ENCODE results near the gene KY. TPM values are rescaled to one million over a fixed set of nuclear protein-coding genes. Genes with fewer than 3 reads are reported as not detected.

Gene KY
- total RNA-seq, 2 experiments from 2014 or later = not detected

DNA sequence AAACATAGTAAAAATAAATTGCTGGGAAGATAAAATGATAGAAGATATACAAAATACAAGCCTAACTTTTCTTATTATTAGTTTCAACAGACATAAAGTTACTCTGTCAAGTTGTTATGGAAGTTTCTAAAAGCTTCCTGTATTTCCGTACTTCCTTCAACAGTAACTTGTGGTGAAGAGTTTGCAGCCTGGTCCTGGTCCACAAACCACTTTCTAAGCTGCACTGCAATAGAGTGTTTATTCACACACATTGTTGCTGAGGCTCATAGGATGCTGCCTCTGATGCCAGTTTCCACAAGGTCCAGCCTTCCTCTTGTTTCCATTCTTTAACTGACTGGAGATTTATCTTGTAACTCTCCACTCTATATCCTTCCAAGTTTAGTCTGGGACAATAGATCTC lies 39.4 kb upstream of the KY start:
- Histone ChIP-seq H3K4me3 (ENCODE audit: low read length) (no peak overlapping the region), H3K4me1 (ENCODE audit: insufficient read depth, low read length) (no peaks in the 10 kb centered on the region), H3K9me3 (ENCODE audit: control insufficient read depth in 1 of 2, insufficient read depth in 1 of 2, low read length in 2 of 2) (peaks cover 0 to 7% of the 10 kb centered on the region in 2 experiments), H3K27me3 (ENCODE audit: control insufficient read depth in 1 of 2, insufficient read depth in 2 of 2, low read length in 2 of 2) (no peaks in the 10 kb centered on the region), H3K36me3 (ENCODE audit: insufficient read depth, low read length) (no peaks in the 10 kb centered on the region), H3K27ac (ENCODE audit: low read depth in 1 of 2, low read length in 2 of 2) (no peak overlapping the region)
- H3K27ac Mint-ChIP-seq = no peak overlapping the region
- H3K36me3 Mint-ChIP-seq (ENCODE audit: low read depth) = no peaks in the 10 kb centered on the region
- intact Hi-C loops (cut with DNase I, micrococcal nuclease) = no loop called here
- ATAC-seq (ENCODE audit: poor library complexity) (no peak), DNase-seq (no peak)
- peaks cover 12% of the 10 kb centered on the region for H3K27me3 Mint-ChIP-seq
- H3K9me3 Mint-ChIP-seq = no peaks in the 10 kb centered on the region
- ChIA-PET POLR2A (no interaction called here), CTCF (no interaction called here)
- TF ChIP-seq, protein P1, sequence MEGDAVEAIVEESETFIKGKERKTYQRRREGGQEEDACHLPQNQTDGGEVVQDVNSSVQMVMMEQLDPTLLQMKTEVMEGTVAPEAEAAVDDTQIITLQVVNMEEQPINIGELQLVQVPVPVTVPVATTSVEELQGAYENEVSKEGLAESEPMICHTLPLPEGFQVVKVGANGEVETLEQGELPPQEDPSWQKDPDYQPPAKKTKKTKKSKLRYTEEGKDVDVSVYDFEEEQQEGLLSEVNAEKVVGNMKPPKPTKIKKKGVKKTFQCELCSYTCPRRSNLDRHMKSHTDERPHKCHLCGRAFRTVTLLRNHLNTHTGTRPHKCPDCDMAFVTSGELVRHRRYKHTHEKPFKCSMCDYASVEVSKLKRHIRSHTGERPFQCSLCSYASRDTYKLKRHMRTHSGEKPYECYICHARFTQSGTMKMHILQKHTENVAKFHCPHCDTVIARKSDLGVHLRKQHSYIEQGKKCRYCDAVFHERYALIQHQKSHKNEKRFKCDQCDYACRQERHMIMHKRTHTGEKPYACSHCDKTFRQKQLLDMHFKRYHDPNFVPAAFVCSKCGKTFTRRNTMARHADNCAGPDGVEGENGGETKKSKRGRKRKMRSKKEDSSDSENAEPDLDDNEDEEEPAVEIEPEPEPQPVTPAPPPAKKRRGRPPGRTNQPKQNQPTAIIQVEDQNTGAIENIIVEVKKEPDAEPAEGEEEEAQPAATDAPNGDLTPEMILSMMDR (IDR thresholded peaks at IDR 0.05) = no peak
- no peak overlapping the region for H3K4me3 Mint-ChIP-seq
- H3K4me1 Mint-ChIP-seq (ENCODE audit: low read depth) = no peaks in the 10 kb centered on the region

DNA sequence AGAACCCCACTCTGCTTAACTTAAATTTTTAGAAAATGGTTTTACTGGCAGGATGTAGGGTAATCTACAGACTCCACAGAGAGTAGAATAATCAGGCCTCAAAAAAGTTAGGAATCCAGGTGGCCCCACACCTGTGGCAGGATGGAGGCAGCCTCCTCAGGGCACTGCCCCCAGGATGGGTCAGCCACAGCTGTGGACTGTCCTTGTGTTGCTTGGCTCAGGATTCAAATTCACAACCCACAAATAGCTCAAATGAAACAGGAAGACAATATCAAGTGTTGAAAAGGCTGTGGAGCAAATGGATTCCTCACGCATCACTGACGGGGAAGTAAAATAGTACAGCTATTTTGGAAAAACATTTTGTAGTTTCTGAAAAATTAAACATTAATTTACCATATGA lies 36.8 kb upstream of the KY start:
- ATAC-seq (ENCODE audit: poor library complexity) (no peak), DNase-seq (no peak)
- ChIA-PET CTCF (no interaction called here), POLR2A (no interaction called here)
- Mint-ChIP-seq H3K4me3 (no peak overlapping the region), H3K9me3 (no peaks in the 10 kb centered on the region), H3K27ac (no peak overlapping the region), H3K36me3 (ENCODE audit: low read depth) (no peaks in the 10 kb centered on the region), H3K27me3 (peaks cover 3% of the 10 kb centered on the region), H3K4me1 (ENCODE audit: low read depth) (no peaks in the 10 kb centered on the region)
- TF ChIP-seq, protein P1 (IDR thresholded peaks at IDR 0.05) = no peak
- Histone ChIP-seq H3K27me3 (ENCODE audit: control insufficient read depth in 1 of 2, insufficient read depth in 2 of 2, low read length in 2 of 2) (no peaks in the 10 kb centered on the region), H3K36me3 (ENCODE audit: insufficient read depth, low read length) (no peaks in the 10 kb centered on the region), H3K4me3 (ENCODE audit: low read length) (no peak overlapping the region), H3K27ac (ENCODE audit: low read depth in 1 of 2, low read length in 2 of 2) (no peak overlapping the region), H3K4me1 (ENCODE audit: insufficient read depth, low read length) (no peaks in the 10 kb centered on the region), H3K9me3 (ENCODE audit: control insufficient read depth in 1 of 2, insufficient read depth in 1 of 2, low read length in 2 of 2) (peaks cover 0 to 7% of the 10 kb centered on the region in 2 experiments)
- intact Hi-C loops (cut with DNase I, micrococcal nuclease) = no loop called here

DNA sequence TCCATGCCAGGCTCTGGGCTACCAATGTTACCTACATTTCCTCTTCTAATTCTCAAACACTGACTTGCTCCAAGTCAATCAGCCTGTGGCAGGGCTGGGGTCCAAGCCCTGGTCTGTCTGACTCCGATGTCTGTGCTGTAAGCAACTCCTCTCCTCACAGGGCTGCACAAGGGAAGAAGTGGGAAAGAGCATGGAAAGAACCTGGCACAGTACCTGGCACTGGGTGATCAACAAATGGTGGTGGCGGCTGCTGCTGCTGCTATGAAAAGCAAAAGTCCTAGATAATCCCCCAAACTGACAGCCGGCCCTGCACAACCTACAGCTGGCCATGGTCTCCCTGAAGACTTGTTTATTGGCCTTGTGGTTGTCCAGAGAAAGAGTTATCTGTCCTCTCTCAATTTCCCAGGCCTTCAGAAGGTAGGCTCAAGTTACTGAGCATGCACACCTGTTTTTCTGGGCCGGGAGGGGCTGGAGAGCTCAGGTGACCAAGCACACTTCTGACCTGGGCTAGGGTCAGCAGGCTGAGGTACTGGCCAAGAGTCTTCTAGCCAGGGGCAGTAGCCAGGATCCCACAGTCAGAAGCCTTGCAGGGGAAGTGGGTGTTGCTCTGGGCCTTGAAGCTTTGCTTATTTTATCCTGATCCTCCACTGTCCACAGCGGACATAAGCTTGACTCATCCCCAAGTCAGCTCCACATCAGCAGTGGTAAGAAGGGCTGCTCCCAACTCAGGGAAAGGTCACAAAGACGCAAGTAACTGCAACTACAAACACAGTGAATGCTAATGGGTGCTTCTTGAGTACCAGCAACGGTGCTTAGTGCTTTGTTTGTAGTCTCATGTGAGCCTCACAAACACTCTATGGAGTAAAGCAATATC lies 35.3 kb upstream of the KY start:
- ChIA-PET CTCF (no interaction called here), POLR2A (no interaction called here)
- no peaks in the 10 kb centered on the region for H3K27me3 ChIP-seq (ENCODE audit: control insufficient read depth in 1 of 2, insufficient read depth in 2 of 2, low read length in 2 of 2)
- no peak overlapping the region for H3K4me3 ChIP-seq (ENCODE audit: low read length)
- H3K27me3 Mint-ChIP-seq = peaks cover 4% of the 10 kb centered on the region
- no peak overlapping the region for H3K27ac Mint-ChIP-seq
- no peaks in the 10 kb centered on the region for H3K4me1 Mint-ChIP-seq (ENCODE audit: low read depth)
- H3K4me1 ChIP-seq (ENCODE audit: insufficient read depth, low read length) = no peaks in the 10 kb centered on the region
- no peak overlapping the region for H3K4me3 Mint-ChIP-seq
- peaks cover 0 to 7% of the 10 kb centered on the region in 2 experiments for H3K9me3 ChIP-seq (ENCODE audit: control insufficient read depth in 1 of 2, insufficient read depth in 1 of 2, low read length in 2 of 2)
- no peaks in the 10 kb centered on the region for H3K9me3 Mint-ChIP-seq
- H3K36me3 Mint-ChIP-seq (ENCODE audit: low read depth) = no peaks in the 10 kb centered on the region
- no peaks in the 10 kb centered on the region for H3K36me3 ChIP-seq (ENCODE audit: insufficient read depth, low read length)
- DNase-seq (no peak), ATAC-seq (ENCODE audit: poor library complexity) (no peak)
- TF ChIP-seq, protein P1 (IDR thresholded peaks at IDR 0.05) = no peak
- no peak overlapping the region for H3K27ac ChIP-seq (ENCODE audit: low read depth in 1 of 2, low read length in 2 of 2)
- intact Hi-C loops (cut with DNase I, micrococcal nuclease) = no loop called here

Measured in CD4-positive, alpha-beta T cell (primary cell).